ENCODE results near the gene WWOX.

The WWOX gene

GRCh38 chr16:79171504-79171903, 1072.0 kb downstream of the WWOX start:
- Histone ChIP-seq H3F3A (ENCODE audit: insufficient read depth, low read length) (no peaks in the 10 kb centered on the region), H2AFZ (ENCODE audit: low read length) (no peak overlapping the region), H3K4me3 (ENCODE audit: low read length) (no peak overlapping the region), H3K4me2 (ENCODE audit: low read depth, low read length) (no peak overlapping the region), H3K79me2 (ENCODE audit: low read length) (no peaks in the 10 kb centered on the region), H3K9me2 (replicated peaks; ENCODE audit: insufficient read depth, low read length) (no peaks in the 10 kb centered on the region), H3K9ac (ENCODE audit: low read length) (no peak overlapping the region), H3K27ac (ENCODE audit: low read length) (no peak overlapping the region), H3K9me3 (replicated peaks; ENCODE audit: insufficient read depth, low read length) (no peaks in the 10 kb centered on the region), H3K36me3 (replicated peaks; ENCODE audit: insufficient read depth, low read length) (no peaks in the 10 kb centered on the region), H3K4me1 (ENCODE audit: low read length) (no peaks in the 10 kb centered on the region), H4K20me1 (ENCODE audit: insufficient read depth, low read length) (no peaks in the 10 kb centered on the region), H3K27me3 (replicated peaks; ENCODE audit: insufficient read depth, low read length) (no peaks in the 10 kb centered on the region)
- no peak for TF ChIP-seq EZH2 (optimal IDR thresholded peaks at IDR 0.05; ENCODE audit: low read depth, low read length)
- no peak for TF ChIP-seq EZH2phosphoT487 (IDR thresholded peaks at IDR 0.05; ENCODE audit: low read length)
- TF ChIP-seq CTCF (IDR thresholded peaks at IDR 0.05; ENCODE audit: low read length) = no peak
- no peak for DNase-seq

- Histone ChIP-seq H3K36me3 (replicated peaks; ENCODE audit: insufficient read depth, low read length) (no peaks in the 10 kb centered on the region), H3K27me3 (replicated peaks; ENCODE audit: insufficient read depth, low read length) (no peaks in the 10 kb centered on the region), H3K9ac (ENCODE audit: low read length) (no peak overlapping the region), H4K20me1 (ENCODE audit: insufficient read depth, low read length) (no peaks in the 10 kb centered on the region), H3K4me1 (ENCODE audit: low read length) (no peaks in the 10 kb centered on the region), H3K27ac (ENCODE audit: low read length) (no peak overlapping the region), H3K9me3 (replicated peaks; ENCODE audit: insufficient read depth, low read length) (no peaks in the 10 kb centered on the region), H3K9me2 (replicated peaks; ENCODE audit: insufficient read depth, low read length) (no peaks in the 10 kb centered on the region), H3K4me3 (ENCODE audit: low read length) (no peak overlapping the region), H3K4me2 (ENCODE audit: low read depth, low read length) (no peak overlapping the region), H2AFZ (ENCODE audit: low read length) (no peak overlapping the region), H3K79me2 (ENCODE audit: low read length) (no peaks in the 10 kb centered on the region), H3F3A (ENCODE audit: insufficient read depth, low read length) (no peaks in the 10 kb centered on the region)
- TF ChIP-seq EZH2 (optimal IDR thresholded peaks at IDR 0.05; ENCODE audit: low read depth, low read length) (no peak), EZH2phosphoT487 (IDR thresholded peaks at IDR 0.05; ENCODE audit: low read length) (no peak), CTCF (IDR thresholded peaks at IDR 0.05; ENCODE audit: low read length) (no peak)
- DNase-seq = no peak
Observed at GRCh38 chr16:79171931-79172705, 1072.7 kb downstream of the WWOX start.

- no peak overlapping the region for H2AFZ ChIP-seq (ENCODE audit: low read length)
- TF ChIP-seq EZH2 (optimal IDR thresholded peaks at IDR 0.05; ENCODE audit: low read depth, low read length) (no peak), CTCF (IDR thresholded peaks at IDR 0.05; ENCODE audit: low read length) (no peak), EZH2phosphoT487 (IDR thresholded peaks at IDR 0.05; ENCODE audit: low read length) (no peak)
- H3K4me2 ChIP-seq (ENCODE audit: low read depth, low read length) = no peak overlapping the region
- H3K9me3 ChIP-seq (replicated peaks; ENCODE audit: insufficient read depth, low read length) = no peaks in the 10 kb centered on the region
- no peaks in the 10 kb centered on the region for H3K36me3 ChIP-seq (replicated peaks; ENCODE audit: insufficient read depth, low read length)
- no peak overlapping the region for H3K27ac ChIP-seq (ENCODE audit: low read length)
- H4K20me1 ChIP-seq (ENCODE audit: insufficient read depth, low read length) = no peaks in the 10 kb centered on the region
- H3K4me1 ChIP-seq (ENCODE audit: low read length) = no peaks in the 10 kb centered on the region
- no peak for DNase-seq
- H3K27me3 ChIP-seq (replicated peaks; ENCODE audit: insufficient read depth, low read length) = no peaks in the 10 kb centered on the region
- no peaks in the 10 kb centered on the region for H3F3A ChIP-seq (ENCODE audit: insufficient read depth, low read length)
- no peak overlapping the region for H3K4me3 ChIP-seq (ENCODE audit: low read length)
- no peaks in the 10 kb centered on the region for H3K79me2 ChIP-seq (ENCODE audit: low read length)
- no peak overlapping the region for H3K9ac ChIP-seq (ENCODE audit: low read length)
- no peaks in the 10 kb centered on the region for H3K9me2 ChIP-seq (replicated peaks; ENCODE audit: insufficient read depth, low read length)
Observed at GRCh38 chr16:79172976-79173500, 1073.6 kb downstream of the WWOX start.

Measured in MM.1S (cell line).